RPMI7951 (cell line): ENCODE measurements around the gene MMP24. TPM values are rescaled to one million over a fixed set of nuclear protein-coding genes. Genes with fewer than 3 reads are reported as not detected.
"Not testable (repeated sequence)": the region's sequence is repeated elsewhere in the genome, so short reads cannot be mapped to it uniquely, and the experiment has no call there.

Source experiments
- DNase-seq: peaks from one replicate; pipeline ENCODE4 v3.0.0-alpha.2; 2012; ENCODE audit warnings: low read depth
- total RNA-seq: library from RNA; depleted of rRNA; stranded (reverse); fragments of >200 nt; shearing (Covaris generic); gene quantifications from 2 replicates; pipeline ENCODE4 v1.2.3, GENCODE V29; 2014; rRNA removed

Gene MMP24
- total RNA-seq, result 0.59 and 0.96 TPM in 2 replicates

DNA sequence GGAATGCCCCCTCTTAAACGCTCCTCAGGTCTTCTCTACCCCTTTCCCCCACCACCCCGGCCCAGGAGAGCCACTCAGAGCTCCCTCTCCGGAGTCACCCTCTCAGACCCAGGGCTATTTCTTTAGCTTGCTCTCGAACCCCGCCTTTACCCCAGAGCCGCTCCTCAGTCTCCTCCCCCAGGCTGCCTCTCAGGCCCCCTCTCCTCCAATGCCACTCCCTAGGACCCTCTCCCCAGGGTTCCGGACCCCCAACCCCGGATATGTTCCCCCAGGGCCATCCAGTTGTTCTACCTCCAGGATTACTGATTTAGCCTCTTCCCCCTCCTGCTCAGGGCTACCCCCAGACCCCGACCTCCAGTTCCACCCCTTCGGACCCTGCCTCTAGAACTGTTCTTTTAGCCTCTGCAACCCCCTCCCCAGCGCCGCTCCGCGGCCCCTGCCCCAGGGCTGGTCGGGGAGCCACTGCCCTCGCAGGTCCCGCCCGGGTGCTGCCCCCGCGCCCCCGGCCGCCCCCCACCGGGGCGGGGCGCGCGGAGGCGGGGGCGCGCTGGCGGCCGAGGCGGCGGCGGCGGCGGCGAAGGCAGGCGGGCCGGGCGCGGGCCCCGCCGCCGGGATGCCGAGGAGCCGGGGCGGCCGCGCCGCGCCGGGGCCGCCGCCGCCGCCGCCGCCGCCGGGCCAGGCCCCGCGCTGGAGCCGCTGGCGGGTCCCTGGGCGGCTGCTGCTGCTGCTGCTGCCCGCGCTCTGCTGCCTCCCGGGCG lies at the start of gene MMP24:
Gene MMP24, plus strand, starts transcription at position 565 of the 758 bp plus-strand sequence. Its CDS starts 49 bp downstream, at position 614.
- no peak for DNase-seq

- DNase-seq, result no peak
Measured at GRCh38 chr20:35179292-35180212, 46.9 kb upstream of the MMP24 start.

DNA sequence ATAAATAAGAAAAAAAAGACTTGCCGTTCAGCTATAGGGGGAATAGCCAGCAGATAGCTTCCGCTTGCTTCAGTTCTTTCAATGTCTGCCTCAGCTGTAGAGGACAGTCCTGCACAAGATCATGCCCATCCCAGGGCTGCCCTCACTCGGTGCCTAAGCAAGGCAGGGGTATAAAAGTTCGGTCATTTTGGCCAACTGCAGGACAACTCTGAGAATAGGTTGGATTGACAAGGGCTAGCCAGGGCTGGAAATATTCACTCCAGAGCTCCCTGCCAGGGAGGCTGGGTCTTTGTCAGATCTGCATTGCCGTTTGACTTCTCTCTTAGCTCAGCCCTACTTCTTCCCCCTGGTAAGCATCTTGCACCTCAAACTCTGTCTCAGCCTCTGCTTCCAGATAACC lies 46.2 kb upstream of the MMP24 start:
- no peak for DNase-seq

DNA sequence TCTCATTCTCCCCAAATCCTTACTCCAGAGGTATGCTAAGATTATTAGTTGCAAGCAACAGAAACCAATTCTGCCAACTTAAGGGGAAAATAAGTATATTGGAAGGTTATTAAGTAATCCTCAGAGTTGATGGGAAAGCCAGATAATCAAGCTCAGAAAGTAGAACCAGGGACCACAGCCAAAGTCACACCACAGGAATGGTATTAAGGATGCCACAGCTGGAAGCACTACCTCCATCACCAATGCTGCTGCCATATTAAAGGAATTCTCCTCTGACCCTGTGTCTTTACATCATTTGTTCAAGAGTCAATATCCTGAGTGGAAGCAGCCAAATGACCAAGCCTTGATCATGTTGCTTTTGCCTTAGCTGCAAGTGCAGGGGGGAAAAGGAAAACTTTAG lies 44.8 kb upstream of the MMP24 start:
- no peak for DNase-seq

DNA sequence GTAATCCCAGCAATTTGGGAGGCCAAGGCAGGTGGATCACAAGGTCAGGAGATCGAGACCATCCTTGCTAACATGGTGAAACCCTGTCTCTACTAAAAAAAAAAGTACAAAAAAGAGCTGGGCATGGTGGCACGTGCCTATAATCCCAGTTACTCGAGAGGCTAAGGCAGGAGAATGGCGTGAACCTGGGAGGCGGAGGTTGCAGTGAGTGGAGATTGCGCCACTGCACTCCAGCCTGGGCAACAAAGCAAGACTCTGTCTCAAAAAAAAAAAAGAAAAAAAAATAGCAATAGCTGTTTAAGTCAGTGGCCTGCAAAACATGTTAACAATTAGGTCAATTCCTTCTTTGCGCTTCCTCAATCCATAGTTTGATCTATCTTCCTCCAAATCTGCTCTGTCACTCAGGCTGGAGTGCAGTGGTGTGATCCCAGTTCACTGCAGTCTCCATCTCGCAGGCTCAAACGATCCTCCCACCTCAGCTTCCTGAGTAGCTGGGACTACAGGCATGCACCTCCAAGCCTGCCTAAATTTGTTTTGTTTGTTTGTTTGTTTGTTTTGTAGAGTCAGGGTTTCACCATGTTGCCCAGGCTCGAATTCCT lies 39.7 kb upstream of the MMP24 start:
- not testable (repeated sequence) for DNase-seq

- no peak for DNase-seq
Measured at GRCh38 chr20:35187584-35188190, 38.8 kb upstream of the MMP24 start.

GRCh38 chr20:35189223-35189622 lies 37.3 kb upstream of the MMP24 start:
- DNase-seq, result not testable (repeated sequence)

- no peak for DNase-seq
Measured at GRCh38 chr20:35190556-35190955, 35.9 kb upstream of the MMP24 start.

DNA sequence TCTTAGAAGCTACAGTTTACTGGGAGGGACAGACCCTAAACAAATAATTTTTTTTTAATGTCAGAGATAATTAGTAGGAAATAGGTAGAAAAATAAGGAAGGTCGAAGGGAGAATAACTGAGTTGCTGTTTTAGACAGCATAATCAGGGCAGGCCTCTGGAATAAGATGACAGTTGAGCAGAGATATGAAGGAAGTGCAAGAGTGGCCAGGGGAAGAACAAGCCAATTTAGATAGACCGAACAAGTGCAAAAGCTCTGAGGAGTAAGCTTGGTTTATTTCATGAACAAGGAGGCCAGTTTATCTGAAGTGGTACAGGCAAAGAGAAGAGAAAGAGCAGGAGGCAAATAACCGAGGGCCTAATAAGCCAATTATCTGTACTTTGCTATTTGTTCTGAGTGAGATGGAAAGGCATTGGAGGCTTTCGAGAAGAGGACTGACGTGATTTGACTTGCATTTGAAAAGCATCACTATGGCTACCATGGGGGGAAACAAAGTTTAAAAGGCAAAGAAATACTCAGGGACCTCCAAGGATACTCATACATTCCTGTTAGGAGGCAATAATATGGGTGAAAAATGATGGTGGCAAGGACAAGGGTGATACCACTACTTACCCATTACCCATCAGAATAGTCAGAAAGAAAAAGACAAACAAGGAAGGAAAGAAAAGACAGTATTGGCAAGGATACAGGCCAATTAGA lies 34.9 kb upstream of the MMP24 start:
- no peak for DNase-seq

- no peak for DNase-seq
Measured at GRCh38 chr20:35192118-35192872, 34.2 kb upstream of the MMP24 start.

DNA sequence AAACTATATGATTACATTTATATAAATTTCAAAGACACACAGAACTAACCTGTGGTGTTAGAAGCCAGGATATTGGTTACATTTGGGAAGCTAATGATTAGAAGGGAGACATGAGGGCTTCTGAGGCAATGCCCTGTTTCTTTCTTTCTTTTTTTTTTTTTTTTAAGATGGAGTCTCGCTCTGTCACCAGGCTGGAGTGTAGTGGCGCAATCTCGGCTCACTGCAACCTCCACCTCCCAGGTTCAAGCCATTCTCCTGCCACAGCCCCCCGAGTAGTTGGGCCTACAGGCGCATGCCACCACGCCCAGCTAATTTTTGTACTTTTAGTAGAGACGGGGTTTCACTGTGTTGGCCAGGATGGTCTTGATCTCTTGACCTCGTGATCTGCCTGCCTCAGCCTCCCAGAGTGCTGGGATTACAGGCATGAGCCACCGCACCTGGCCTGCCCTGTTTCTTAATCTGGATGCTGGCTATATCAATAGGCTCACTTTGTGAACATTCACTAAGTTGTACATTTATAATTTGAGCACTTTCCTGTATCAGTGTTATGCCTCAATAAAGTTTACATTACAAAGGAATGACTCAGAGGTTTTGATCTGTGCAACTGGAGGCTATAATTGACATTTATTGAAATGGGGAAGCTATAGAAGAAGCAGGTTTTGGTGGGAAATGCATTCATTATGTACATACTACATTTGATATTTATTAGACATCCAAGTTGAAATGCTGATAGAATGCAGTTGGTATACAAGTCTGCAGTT lies 33.3 kb upstream of the MMP24 start:
- not testable (repeated sequence) for DNase-seq

DNA sequence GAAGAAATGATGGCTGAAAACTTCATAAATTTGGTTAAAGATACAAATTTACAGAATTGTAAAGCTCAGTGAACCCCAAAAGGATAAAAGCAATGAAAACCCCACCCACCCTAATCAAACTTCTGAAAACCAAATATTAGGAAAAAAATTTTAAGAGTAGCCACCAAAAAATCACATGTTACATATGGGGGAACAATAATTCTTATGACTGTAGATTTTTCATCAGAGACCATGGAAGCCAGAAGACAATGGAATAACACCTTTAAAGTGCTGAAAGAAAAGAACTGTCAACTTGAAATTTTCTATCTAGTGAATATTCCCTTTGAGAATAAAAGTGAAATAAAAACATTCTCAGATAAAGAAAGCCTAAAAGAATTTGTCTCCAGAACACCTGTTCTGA lies 30.2 kb upstream of the MMP24 start:
- no peak for DNase-seq

DNA sequence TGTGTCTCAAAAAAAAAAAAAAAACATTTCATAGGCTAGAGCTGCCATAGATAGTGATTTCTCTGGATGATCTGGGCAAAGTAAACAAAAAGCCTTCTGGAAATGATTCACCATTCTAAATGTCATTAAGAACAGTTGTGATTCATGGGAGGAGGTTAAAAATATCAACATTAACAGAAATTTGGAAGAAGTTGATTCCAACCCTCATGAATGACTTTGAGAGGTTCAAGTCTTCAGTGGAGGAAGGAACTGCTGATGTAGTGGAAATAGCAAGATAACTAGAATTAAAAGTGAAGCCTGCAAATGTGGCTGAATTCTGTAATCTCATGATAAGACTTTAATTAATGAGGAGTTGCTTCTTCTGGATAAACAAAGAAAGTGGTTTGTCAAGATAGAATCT lies 26.8 kb upstream of the MMP24 start:
- DNase-seq, result peak; percentile 75

DNA sequence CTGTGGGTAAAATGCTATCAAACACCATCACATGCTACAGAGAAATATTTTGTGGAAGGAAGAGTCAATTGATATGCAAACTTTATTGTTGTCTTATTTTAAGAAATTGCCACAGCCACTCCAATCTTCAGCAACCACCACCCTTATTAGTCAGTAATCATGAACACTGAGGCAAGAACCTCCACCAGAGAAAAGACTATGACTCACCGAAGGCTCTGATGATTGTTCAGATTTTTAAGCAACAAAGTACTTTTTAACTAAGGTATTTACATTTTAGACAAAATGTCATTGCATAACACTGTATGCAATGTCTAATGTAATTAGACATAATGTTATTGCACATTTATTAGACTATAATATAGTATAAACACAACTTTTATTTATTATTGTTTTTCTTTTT lies 26.2 kb upstream of the MMP24 start:
- DNase-seq, result peak; percentile 65

DNA sequence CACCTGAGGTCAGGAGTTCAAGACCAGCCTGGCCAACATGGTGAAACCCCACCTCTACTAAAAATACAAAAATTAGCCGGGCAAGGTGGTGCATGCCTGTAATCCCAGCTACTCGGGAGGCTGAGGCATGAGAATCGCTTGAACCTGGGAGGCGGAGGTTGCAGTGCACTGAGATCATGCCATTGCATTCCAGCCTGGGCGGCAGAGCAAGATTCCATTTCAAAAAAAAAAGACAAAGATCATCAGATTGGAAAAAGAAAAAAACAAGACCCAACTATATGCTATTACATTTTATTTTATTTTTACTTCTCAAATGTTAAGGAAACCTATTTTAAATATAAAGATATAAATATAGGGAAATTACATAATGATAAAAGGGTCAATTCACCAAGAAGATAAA lies 25.0 kb upstream of the MMP24 start:
- not testable (repeated sequence) for DNase-seq

DNA sequence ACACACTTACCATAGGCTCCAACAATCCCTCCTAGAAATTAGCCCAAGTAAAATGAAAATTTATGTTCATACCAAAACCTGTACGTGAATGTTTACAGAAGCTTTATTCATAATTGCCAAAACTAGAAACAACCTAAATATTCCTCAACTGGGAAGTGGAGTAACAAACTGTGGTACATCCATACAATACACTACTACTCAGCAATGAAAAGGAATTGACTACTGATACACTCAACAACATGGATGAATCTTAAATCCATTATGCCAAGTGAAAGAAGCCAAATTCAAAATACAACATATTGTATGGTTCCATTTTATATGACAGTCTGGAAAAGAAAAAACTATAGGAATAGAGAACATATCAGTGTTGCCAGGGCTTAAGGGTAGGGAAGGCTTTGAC lies 19.7 kb upstream of the MMP24 start:
- no peak for DNase-seq

DNA sequence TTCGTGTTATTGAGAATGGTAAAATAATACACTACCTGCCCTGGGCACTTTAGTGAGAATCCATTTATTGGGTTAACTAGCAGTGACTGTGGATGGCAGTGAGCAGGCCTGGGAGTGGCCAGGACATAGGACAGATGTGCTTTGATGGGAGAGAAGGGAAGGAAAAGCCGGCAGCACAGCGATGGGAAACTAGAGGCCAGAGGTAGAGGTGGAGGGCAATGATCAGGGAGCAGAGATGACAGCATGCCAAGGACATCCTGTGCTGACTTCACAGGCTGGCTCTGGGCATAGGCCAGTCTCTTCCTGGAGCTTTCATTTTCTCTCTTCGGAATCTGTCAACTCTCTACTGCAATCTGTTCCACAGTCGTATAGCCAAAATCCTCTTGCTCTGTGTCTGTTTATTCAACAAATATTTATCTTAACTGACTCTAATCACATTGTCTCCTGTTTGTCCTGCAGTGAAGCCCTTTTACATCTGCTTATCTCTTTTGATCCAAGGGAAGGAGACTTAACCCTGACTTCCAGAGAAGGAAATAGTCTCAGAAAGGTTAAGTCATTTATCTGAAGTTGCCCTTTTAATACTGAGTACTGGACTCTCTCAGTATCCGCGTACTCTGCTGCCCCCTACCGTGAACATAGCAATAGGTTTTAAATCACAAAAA lies 18.4 kb upstream of the MMP24 start:
- peak; percentile 80 for DNase-seq

DNA sequence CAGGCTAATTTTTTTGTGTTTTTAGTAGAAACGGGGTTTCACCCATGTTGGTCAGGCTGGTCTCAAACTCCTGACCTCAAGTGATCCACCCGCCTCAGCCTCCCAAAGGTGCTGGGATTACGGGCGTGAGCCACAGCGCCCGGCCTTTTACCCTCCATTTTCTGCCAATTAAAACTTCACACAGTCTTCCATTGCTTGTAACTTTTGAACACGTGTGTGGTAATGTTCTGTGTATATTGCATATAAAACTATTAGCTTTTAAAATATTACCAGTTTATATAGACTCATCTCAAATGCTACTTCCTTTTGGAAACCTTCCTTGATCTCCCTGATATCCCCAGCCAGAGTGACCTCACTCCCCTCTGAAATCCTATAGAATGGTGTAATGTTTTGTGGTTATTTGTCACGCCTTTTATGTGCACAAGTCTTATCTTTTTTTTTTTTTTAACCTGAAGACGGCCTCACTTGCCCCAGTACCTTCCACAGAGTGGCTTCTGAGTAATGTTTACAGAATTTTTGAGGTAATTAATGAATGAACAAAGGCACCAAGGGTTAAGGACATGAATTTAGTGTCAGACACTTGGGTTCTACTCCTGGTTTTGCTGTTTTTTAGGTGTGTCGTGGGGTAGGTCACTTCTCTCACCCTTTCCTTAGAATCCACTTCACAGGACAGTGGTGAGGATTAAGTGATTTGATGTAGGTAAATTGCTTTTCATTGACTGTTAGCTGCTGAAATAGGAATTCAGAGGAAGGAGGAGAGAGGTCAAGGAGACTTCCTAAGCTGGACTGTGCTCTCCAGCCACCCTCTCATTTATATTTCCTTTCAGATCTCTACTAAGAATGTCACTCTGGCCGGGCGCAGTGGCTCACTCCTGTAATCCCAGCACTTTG lies 11.2 kb upstream of the MMP24 start:
- DNase-seq, result peak; percentile 63
